GM12892 (cell line): ENCODE data around the gene TMEM150C.

Experiments
- POLR2A ChIP-seq: IDR thresholded peaks from 2 replicates; pipeline ENCODE4 v1.6.1; 2011; ENCODE audit warnings: low read depth, low read length, control low read depth
- POLR2AphosphoS5 ChIP-seq: IDR thresholded peaks from 2 replicates; pipeline ENCODE4 v1.6.1; 2011; ENCODE audit warnings: low read depth, low read length, control low read depth

GRCh38 chr4:82583897-82584587, 22.3 kb upstream of the TMEM150C start:
- TF ChIP-seq POLR2A, result no peak
- TF ChIP-seq POLR2AphosphoS5, result no peak
